BJ (cell line): ENCODE data around the gene ZFP90. TPM values are rescaled to one million over a fixed set of nuclear protein-coding genes. Genes with fewer than 3 reads are reported as not detected.

Experiments used
- CTCF ChIA-PET: fragments of 350-600 bp; formaldehyde crosslinking; extraction: SDS; loops from one replicate; lab custom pipeline; 2021; ENCODE audit warnings: antibody characterized with exemption, inconsistent platforms; lab: Yijun Ruan, JAX
- POLR2A ChIA-PET: fragments of 300-600 bp; sonication (Branson Sonifier 250); formaldehyde crosslinking; extraction: SDS; loops from one replicate; lab custom pipeline; 2021; ENCODE audit warnings: antibody characterized with exemption; lab: Charles Lee
- DNase-seq: peaks from one replicate; pipeline ENCODE4 v3.0.0-alpha.2; 2011; ENCODE audit warnings: low read depth
- H3K27me3 ChIP-seq: 2 replicates; pipeline ENCODE4 v1.6.0; 2011; ENCODE audit warnings: low read length; ENCODE audit not compliant: control insufficient read depth, insufficient read depth
- H3K36me3 ChIP-seq: 2 replicates; pipeline ENCODE4 v1.5.1; 2011; ENCODE audit warnings: low read length; ENCODE audit not compliant: control insufficient read depth, insufficient read depth
- H3K4me3 ChIP-seq: 2 replicates; pipeline ENCODE4 v1.5.1; 2011; ENCODE audit warnings: low read depth, mild to moderate bottlenecking, control low read depth, low read length
- polyA plus RNA-seq: library from polyadenylated mRNA; depleted of rRNA; stranded (reverse); fragments of >200 nt; gene quantifications from 2 replicates; pipeline ENCODE4 v1.2.3, GENCODE V29; 2011
- TF ChIP-seq, protein P1 (sequence below): IDR thresholded peaks from 2 replicates; pipeline ENCODE4 v1.5.1; 2011; ENCODE audit warnings: low read depth, mild to moderate bottlenecking, control low read depth, inconsistent platforms, low read length, moderate library complexity; ENCODE audit not compliant: insufficient read depth

Gene ZFP90
- polyA plus RNA-seq, 1 experiment = 13.0 TPM

DNA sequence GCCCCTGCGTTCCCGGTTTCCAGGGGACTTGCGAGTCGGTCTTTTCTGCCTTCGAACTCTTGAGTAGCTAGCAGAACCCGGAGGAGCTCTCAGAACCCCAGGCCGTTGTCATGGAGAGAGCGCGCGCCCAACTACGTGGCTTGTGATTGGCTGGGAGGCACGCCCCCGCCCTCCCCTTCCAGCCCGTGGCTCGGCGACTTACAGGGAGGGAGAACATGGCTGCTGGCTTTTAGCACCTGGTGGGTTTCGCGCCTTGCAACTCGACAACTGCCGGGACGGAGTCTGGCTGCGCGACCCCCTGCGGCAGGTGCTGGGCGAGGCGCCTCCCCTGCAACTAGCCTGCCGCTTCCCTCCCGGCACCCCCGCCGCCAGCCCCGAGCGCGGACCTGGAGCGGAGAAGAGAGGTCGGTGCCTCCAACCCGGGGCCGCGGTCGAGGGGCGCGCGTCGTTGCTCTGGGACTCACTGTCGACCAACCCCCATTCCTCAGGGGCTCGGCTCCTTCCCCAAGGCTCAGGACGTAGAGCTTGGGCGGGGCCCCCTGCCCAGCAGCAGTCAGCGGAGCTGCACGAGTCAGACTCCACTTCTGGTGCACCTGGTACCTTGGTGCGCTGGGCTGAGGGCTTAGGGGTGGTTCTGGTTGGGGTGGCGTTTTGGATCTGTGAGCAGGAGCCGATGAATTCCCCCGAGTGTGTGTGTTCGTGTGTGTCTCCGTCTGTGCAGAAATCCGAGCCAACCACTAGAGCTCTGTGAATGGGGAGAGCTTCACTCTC is 9.0 kb upstream of the ZFP90 start:
- peak overlapping the region; percentile 67 for H3K4me3 ChIP-seq
- no peak for DNase-seq
- H3K36me3 ChIP-seq = no peaks in the 10 kb centered on the region
- ChIA-PET POLR2A (no interaction called here), CTCF (interaction anchor here (0.7 to 5.8 kb wide), 10 partner anchors 10 to 594 kb away, joined by 3 to 51 read pairs (median 4); no protein-coding TSS in a partner anchor)
- no peaks in the 10 kb centered on the region for H3K27me3 ChIP-seq
- TF ChIP-seq, protein P1, sequence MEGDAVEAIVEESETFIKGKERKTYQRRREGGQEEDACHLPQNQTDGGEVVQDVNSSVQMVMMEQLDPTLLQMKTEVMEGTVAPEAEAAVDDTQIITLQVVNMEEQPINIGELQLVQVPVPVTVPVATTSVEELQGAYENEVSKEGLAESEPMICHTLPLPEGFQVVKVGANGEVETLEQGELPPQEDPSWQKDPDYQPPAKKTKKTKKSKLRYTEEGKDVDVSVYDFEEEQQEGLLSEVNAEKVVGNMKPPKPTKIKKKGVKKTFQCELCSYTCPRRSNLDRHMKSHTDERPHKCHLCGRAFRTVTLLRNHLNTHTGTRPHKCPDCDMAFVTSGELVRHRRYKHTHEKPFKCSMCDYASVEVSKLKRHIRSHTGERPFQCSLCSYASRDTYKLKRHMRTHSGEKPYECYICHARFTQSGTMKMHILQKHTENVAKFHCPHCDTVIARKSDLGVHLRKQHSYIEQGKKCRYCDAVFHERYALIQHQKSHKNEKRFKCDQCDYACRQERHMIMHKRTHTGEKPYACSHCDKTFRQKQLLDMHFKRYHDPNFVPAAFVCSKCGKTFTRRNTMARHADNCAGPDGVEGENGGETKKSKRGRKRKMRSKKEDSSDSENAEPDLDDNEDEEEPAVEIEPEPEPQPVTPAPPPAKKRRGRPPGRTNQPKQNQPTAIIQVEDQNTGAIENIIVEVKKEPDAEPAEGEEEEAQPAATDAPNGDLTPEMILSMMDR = no peak

DNA sequence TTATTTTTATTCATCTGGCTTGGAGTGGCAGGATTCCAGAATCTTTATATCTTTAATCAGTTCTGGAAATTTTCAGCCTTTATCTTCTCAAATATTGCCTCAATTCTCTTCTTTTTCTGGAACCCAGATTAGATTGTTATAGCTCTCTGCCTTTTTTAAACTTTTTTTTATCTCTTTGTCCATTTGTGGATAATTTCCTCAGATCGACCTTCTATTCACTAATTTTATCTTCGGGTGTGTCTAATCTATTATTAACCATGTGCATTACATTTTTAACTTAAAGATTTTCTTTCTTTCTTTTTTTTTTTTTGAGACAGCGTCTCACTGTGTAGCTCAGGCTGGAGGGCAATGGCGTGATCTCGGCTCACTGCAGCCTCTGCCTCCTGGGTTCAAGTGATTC is 5.2 kb upstream of the ZFP90 start:
- ChIA-PET CTCF (interaction anchor here (1.2 kb wide), 1 partner anchor 13 kb away, joined by 8 read pairs; no protein-coding TSS in a partner anchor), POLR2A (no interaction called here)
- Histone ChIP-seq H3K4me3 (no peak overlapping the region), H3K27me3 (no peaks in the 10 kb centered on the region), H3K36me3 (no peaks in the 10 kb centered on the region)
- no peak for DNase-seq
- TF ChIP-seq, protein P1 = no peak

DNA sequence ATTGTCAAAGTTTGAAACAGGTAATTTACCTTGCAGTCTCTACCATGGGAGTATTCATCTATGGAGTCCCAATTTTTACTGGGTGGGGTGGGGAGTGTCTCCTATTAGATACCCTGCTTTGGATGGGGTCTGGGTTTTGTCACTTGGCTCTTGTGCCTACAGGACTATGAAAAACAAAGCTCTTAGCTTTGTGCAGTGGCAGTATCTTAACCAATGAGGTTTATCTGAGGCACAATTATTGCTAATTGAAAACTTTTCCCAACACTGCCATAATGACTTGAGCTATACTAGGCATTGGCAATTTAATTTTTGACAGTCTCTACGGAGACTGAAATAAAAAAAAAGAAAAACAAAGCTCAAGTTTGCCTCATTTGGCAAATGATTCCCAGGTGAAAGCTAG is 3.8 kb upstream of the ZFP90 start:
- no peak for DNase-seq
- Histone ChIP-seq H3K4me3 (no peak overlapping the region), H3K36me3 (no peaks in the 10 kb centered on the region), H3K27me3 (no peaks in the 10 kb centered on the region)
- POLR2A ChIA-PET = no interaction called here
- TF ChIP-seq, protein P1 = no peak
- CTCF ChIA-PET = interaction anchor here (2.0 kb wide), 1 partner anchor 14 kb away, joined by 5 read pairs; no protein-coding TSS in a partner anchor

DNA sequence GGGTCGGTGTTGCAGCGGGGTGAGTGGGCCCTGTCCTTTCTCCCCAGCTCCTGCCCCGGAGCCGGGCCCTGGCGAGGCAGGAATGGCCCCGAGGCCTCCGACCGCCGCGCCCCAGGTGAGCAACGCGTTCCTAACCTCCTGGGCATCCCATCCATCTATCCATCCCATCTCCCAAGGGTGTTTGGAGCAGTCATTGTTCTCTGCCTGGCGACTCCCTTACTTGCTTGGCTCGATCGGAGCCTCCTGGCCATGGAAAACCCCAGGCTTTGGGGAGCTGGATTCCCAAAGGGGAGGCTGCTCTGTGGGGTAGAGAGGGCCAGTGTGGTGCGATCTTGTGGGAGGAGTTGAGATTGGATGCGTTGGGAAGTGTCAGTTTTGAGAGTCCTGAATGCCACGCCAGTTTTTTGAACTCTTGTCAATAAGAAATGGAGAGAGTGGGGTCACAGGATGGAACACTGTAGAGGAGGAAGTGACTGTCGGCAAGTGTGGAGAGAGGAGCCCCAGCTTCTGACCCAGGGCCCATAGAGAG is 684 bp downstream of the ZFP90 start:
- TF ChIP-seq, protein P1 = no peak
- DNase-seq = no peak
- H3K4me3 ChIP-seq = peak overlapping the region; percentile 88
- H3K27me3 ChIP-seq = no peaks in the 10 kb centered on the region
- ChIA-PET CTCF (interaction anchor here (0.6 to 4.1 kb wide), 3 partner anchors 11 to 40 kb away, joined by 3 to 16 read pairs (median 3); no protein-coding TSS in a partner anchor), POLR2A (no interaction called here)
- no peaks in the 10 kb centered on the region for H3K36me3 ChIP-seq

DNA sequence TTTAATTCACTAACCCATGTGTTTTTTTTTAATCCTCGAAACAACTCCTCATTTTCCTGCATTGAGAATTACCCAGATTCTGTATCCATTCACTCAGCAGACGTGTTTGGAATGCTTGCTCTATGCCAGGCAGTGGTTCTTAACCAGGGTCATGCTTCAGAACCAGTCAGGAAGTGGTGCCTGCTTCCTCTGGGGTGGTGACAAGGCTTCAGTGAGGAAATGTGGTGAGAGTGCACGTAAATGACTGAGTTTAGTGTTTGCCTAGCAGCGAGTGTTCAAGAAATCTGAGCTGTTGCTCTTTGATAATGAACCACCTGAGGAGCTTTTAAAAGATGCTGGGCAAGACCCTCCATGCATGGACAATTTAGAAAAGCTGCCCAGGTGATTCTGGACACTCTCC is 9.9 kb downstream of the ZFP90 start:
- TF ChIP-seq, protein P1 = no peak
- DNase-seq = no peak
- peaks cover 9% of the 10 kb centered on the region for H3K36me3 ChIP-seq
- POLR2A ChIA-PET = no interaction called here
- CTCF ChIA-PET = no interaction called here
- H3K27me3 ChIP-seq = no peaks in the 10 kb centered on the region
- H3K4me3 ChIP-seq = no peak overlapping the region
